ENCODE results near the gene EPHB3. TPM values are rescaled to one million over a fixed set of nuclear protein-coding genes. Genes with fewer than 3 reads are reported as not detected.

EPHB3 gene
- total and polyA plus RNA-seq, 4 donors = 3.1 to 20.5 (median 7.7) TPM

DNA sequence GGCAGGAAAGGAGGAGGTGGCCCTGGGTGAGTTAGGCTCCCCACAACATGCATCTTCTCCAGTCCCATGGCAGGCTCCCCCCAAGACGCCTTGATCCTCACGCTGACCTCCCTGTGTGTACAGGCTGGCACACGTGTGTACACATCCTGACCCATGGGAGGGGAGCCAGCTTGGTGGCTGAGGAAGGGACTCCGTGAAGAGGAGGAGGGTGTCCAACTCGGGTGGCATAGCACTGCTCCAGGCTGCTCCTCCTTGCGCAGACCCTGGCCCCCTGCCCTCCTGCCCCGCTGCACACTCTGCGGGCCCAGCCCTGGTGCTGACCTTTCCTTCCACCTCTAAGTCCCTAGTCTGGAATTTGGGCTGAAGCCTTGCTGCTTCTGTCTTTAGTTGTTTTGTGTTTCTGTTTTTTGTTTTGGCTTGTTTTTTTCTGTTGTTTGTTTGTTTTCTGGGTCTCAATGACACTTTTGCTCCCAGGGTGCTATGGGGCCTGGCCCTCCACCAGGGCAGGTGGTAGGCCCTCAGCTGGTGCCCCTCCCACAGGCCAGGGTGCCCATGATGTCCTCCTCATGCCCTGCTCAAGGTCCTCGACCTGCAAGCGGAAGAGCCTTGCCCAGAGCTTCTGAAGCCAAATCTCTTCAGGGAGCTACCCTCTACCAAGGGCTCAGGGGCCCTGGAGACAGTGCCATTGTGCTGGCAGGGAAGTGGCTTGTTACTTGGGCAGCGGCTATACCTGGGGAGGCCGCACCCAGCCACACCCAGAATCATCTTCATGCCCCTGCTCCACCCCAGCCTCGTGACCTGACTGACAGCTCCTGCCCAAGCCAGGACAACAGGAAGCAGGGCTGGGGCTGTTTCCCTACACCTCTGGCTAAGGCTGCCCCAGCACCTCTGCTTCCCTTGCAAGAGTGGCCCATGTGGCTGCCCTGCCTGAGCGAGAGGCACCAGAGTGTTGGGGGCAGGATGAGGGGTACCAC is 5.1 kb downstream of the EPHB3 start:
- 64 to 78% methylated on average over 14 of the region's 14 CpGs for WGBS, 2 donors
- Histone ChIP-seq H3K9me3 (ENCODE audit: control insufficient read depth in 4 of 4, insufficient read depth in 3 of 4, low read length in 3 of 4) (no peaks in the 10 kb centered on the region), H3K4me1 (ENCODE audit: control insufficient read depth in 5 of 5, insufficient read depth in 5 of 5, low read length in 5 of 5) (peaks cover 0 to 72% (median 37%) of the 10 kb centered on the region in 5 donors), H3K9ac (ENCODE audit: insufficient read depth in 1 of 2, low read length in 2 of 2) (no peak overlapping the region), H3K36me3 (ENCODE audit: control insufficient read depth in 4 of 4, insufficient read depth in 4 of 4, low read length in 4 of 4) (peaks cover 0 to 2% (median 0%) of the 10 kb centered on the region in 4 donors), H3K27ac (ENCODE audit: low read depth in 1 of 2, low read length in 1 of 2) (peak overlapping the region in 1 of 2 donors; percentile 79), H3K27me3 (ENCODE audit: control insufficient read depth in 3 of 3, insufficient read depth in 3 of 3, low read length in 2 of 3) (no peaks in the 10 kb centered on the region), H3K4me3 (no peak overlapping the region)
- DNase-seq = no peak
- no peak for ATAC-seq (ENCODE audit: insufficient read depth, low FRiP score)
- TF ChIP-seq, protein P1, sequence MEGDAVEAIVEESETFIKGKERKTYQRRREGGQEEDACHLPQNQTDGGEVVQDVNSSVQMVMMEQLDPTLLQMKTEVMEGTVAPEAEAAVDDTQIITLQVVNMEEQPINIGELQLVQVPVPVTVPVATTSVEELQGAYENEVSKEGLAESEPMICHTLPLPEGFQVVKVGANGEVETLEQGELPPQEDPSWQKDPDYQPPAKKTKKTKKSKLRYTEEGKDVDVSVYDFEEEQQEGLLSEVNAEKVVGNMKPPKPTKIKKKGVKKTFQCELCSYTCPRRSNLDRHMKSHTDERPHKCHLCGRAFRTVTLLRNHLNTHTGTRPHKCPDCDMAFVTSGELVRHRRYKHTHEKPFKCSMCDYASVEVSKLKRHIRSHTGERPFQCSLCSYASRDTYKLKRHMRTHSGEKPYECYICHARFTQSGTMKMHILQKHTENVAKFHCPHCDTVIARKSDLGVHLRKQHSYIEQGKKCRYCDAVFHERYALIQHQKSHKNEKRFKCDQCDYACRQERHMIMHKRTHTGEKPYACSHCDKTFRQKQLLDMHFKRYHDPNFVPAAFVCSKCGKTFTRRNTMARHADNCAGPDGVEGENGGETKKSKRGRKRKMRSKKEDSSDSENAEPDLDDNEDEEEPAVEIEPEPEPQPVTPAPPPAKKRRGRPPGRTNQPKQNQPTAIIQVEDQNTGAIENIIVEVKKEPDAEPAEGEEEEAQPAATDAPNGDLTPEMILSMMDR (IDR thresholded peaks at IDR 0.05; ENCODE audit: control extremely low read depth, extremely low read depth) = no peak

DNA sequence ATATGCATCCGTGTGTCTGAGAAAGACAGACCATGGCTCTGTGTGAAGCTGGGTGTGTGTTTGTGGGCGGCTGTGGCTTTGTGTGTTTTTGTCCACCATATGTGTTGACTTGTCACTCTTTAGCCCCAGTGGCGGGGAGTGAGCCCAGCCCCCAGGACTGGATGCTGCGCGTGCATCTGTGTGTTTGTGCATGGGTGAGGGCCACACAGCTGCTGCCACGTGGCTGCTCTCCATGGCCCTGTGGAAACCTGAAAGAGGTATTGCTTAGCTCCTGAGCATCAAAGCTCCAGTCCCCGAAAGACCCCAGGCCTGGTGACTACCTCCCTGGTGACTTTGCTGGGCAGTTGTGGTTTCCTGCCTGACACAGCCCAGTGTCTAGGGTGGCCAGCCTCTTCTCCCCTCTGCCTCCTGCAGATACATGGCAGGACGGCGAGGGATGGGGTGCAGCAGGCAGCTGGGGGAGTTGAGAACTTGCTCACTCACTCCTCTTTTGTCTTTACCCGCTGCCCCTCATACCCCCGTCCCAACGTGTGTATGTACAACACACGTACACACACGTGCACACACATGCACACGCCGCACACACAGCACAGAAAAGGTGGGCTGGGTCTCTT is 6.5 kb downstream of the EPHB3 start:
- Histone ChIP-seq H3K9ac (ENCODE audit: insufficient read depth in 1 of 2, low read length in 2 of 2) (no peak overlapping the region), H3K27me3 (ENCODE audit: control insufficient read depth in 3 of 3, insufficient read depth in 3 of 3, low read length in 2 of 3) (no peaks in the 10 kb centered on the region), H3K4me3 (no peak overlapping the region), H3K36me3 (ENCODE audit: control insufficient read depth in 4 of 4, insufficient read depth in 4 of 4, low read length in 4 of 4) (peaks cover 0 to 13% (median 5%) of the 10 kb centered on the region in 4 donors), H3K9me3 (ENCODE audit: control insufficient read depth in 4 of 4, insufficient read depth in 3 of 4, low read length in 3 of 4) (no peaks in the 10 kb centered on the region), H3K4me1 (ENCODE audit: control insufficient read depth in 5 of 5, insufficient read depth in 5 of 5, low read length in 5 of 5) (peaks cover 0 to 68% (median 37%) of the 10 kb centered on the region in 5 donors), H3K27ac (ENCODE audit: low read depth in 1 of 2, low read length in 1 of 2) (peak overlapping the region in 1 of 2 donors; percentile 63)
- TF ChIP-seq, protein P1 (IDR thresholded peaks at IDR 0.05; ENCODE audit: control extremely low read depth, extremely low read depth) = no peak
- WGBS, 2 donors = 66 to 72% methylated on average over 16 of the region's 16 CpGs
- DNase-seq (no peak), ATAC-seq (ENCODE audit: insufficient read depth, low FRiP score) (no peak)

DNA sequence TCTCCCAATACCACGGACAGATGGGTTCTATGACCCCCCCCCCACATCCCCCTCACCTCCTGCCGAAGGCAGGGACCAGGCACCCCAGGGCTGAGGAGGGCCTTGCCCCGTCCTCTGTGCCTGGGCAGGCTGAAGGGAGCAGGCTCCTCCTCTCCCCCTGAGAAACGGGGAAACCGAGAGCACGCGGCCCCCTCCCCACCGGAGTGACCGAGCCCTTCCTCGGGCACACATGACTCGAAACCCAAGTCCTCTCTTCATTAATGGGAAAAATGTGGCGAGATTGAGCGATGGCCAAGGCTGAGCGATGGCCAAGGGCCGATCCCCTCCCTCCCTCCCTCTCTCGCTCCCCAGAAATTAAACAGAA is 7.0 kb downstream of the EPHB3 start:
- no peak overlapping the region for H3K9ac ChIP-seq (ENCODE audit: insufficient read depth in 1 of 2, low read length in 2 of 2)
- TF ChIP-seq, protein P1 (IDR thresholded peaks at IDR 0.05; ENCODE audit: control extremely low read depth, extremely low read depth) = no peak
- 6% methylated on average over 13 to 16 of the region's 16 CpGs for WGBS, 2 donors

More for the DNA sequence above, 7.0 kb downstream of the EPHB3 start:
- ATAC-seq (ENCODE audit: insufficient read depth, low FRiP score) = no peak
- H3K36me3 ChIP-seq (ENCODE audit: control insufficient read depth in 4 of 4, insufficient read depth in 4 of 4, low read length in 4 of 4) = peaks cover 0 to 17% (median 7%) of the 10 kb centered on the region in 4 donors
- no peaks in the 10 kb centered on the region for H3K27me3 ChIP-seq (ENCODE audit: control insufficient read depth in 3 of 3, insufficient read depth in 3 of 3, low read length in 2 of 3)
- DNase-seq = no peak
- no peak overlapping the region for H3K4me3 ChIP-seq
- no peaks in the 10 kb centered on the region for H3K9me3 ChIP-seq (ENCODE audit: control insufficient read depth in 4 of 4, insufficient read depth in 3 of 4, low read length in 3 of 4)
- H3K27ac ChIP-seq (ENCODE audit: low read depth in 1 of 2, low read length in 1 of 2) = peak overlapping the region in 1 of 2 donors; percentile 63
- peaks cover 0 to 63% (median 35%) of the 10 kb centered on the region in 5 donors for H3K4me1 ChIP-seq (ENCODE audit: control insufficient read depth in 5 of 5, insufficient read depth in 5 of 5, low read length in 5 of 5)
